SHP77 (cell line): ENCODE measurements around the gene UNC5CL.
A peak's percentile ranks its signal among the peaks of the same experiment; 100 is the strongest.
"Not testable (repeated sequence)": the region's sequence is repeated elsewhere in the genome, so short reads cannot be mapped to it uniquely, and the experiment has no call there.

Experiments used
- DNase-seq, 2 experiments: peaks; one replicate each; lab custom pipeline; 2025; lab: John Stamatoyannopoulos, UW

The UNC5CL gene

GRCh38 chr6:41040101-41040939 lies 1.3 kb upstream of the UNC5CL start:
- no peak for DNase-seq

- no peak for DNase-seq
Measured at GRCh38 chr6:41038205-41038604, 816 bp downstream of the UNC5CL start.

- DNase-seq: no peak
Measured at GRCh38 chr6:41037107-41037900, 1.7 kb downstream of the UNC5CL start.

- no peak for DNase-seq
Measured at GRCh38 chr6:41036601-41037000, 2.4 kb downstream of the UNC5CL start.

- DNase-seq: no peak
Measured at GRCh38 chr6:41036186-41036585, 2.8 kb downstream of the UNC5CL start.

GRCh38 chr6:41033776-41034175 lies 5.2 kb downstream of the UNC5CL start:
- DNase-seq: no peak

GRCh38 chr6:41032830-41033229 lies 6.2 kb downstream of the UNC5CL start:
- no peak for DNase-seq

- peak in 1 of 2 experiments; percentile 30 for DNase-seq
Measured at GRCh38 chr6:41028561-41029412, 10.2 kb downstream of the UNC5CL start.

GRCh38 chr6:41027799-41028560 lies 11.0 kb downstream of the UNC5CL start:
- DNase-seq: peak; percentile 73 to 75

- DNase-seq: no peak
Measured at GRCh38 chr6:41027241-41027640, 11.8 kb downstream of the UNC5CL start.

- DNase-seq: no peak
Measured at GRCh38 chr6:41025966-41026530, 13.0 kb downstream of the UNC5CL start.

- no peak for DNase-seq
Measured at GRCh38 chr6:41023114-41023513, 15.9 kb downstream of the UNC5CL start.

GRCh38 chr6:41022294-41022693 lies 16.7 kb downstream of the UNC5CL start:
- peak in 1 of 2 experiments; percentile 16 for DNase-seq

GRCh38 chr6:41021832-41022231 lies 17.2 kb downstream of the UNC5CL start:
- peak; percentile 34 to 37 for DNase-seq

GRCh38 chr6:41017663-41018062 lies 21.4 kb downstream of the UNC5CL start:
- no peak for DNase-seq

- not testable (repeated sequence) for DNase-seq
Measured at GRCh38 chr6:41015860-41016259, 23.2 kb downstream of the UNC5CL start.

- DNase-seq: no peak
Measured at GRCh38 chr6:41014780-41015179, 24.2 kb downstream of the UNC5CL start.

GRCh38 chr6:41013466-41014153 lies 25.4 kb downstream of the UNC5CL start:
- DNase-seq: no peak

- no peak for DNase-seq
Measured at GRCh38 chr6:41011673-41012072, 27.3 kb downstream of the UNC5CL start.

- DNase-seq: no peak
Measured at GRCh38 chr6:41009669-41010068, 29.4 kb downstream of the UNC5CL start.
